HG02840 (cell line): ENCODE measurements around the gene IP6K3.

Experiments
- ATAC-seq: cut with Tn5 transposase; IDR thresholded peaks from one replicate; pipeline ENCODE4 v1.9.1; 2021; ENCODE audit warnings: mild to moderate bottlenecking, moderate library complexity, moderate number of reproducible peaks; ENCODE audit not compliant: unreplicated experiment, low FRiP score

The IP6K3 gene

DNA sequence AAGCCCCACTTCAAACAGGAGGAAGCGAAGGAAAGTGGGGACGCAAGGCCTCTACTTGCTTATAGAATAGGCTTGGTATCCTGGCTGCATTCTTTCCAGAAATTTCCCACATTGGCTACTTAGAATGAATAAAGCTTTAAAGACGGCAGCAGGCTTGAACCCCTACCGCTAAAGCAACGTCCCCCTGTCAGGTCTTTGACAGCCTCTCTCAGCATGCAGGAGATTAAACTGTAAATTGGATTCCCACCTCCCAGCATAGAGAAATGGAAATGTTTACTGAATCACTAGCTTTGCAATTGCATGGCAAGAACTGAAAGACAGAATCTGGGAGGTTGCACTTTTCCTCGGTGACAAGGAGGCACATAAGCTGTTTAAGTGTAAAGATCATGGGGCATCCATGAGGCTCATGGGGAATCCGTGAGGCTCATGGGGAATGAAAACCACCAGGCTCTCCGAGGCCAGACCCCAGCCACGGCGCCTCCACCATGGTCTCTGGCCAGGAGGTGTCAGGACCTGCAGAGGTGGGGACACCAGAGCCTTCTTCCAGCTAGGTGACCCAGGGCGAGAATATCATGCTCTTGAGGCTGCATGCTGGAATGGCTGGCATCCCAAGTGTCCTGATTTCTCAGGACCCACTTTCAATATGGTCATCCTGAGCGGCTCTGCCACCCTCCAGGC is 31.9 kb upstream of the IP6K3 start:
- no peak for ATAC-seq

DNA sequence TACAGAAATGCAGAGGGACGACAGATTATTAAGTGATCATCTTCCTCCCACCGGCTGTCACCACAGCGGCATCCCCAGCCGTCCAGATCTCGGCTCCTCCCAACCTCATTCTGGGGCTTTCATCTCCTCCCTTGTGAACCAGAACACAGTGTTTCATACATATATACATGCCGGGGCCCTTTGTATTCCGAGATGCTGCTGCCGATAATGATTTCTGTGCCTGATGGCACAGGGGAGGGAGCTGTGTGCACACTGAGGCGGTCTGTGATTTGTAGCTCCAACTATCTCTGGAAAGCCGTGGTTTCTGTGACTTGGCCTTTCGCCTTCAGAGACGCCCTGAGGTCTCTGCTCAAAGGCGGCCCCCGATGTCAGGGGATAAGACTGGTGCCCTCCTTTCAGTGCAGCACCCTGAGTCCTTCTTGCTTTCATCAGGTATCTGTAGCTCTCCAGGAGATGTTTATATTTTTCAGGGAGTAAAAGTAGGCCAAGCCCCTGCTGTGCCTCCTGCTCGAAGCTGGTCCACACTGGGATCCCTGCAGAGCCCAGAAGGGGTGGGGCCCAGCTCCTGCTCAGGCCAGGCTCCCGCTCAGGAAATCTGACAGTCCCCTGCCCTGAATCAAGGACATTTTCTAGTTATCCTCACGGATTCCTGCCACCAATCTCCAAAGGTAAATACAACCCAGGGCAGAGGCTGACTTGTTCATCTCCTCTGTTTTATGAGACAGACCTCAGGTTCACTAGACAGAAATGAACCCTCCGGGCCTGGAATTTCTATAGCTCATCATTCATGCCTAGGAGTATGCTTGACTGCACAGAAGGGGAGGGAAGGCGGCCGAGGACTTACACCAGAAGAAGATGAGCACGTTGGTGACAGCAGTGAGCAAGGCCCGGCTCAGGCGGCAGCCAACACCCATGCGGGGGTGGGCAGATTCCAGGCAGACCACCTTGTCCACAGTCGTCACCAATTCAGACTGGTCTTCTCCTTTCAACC is 31.0 kb upstream of the IP6K3 start:
- no peak for ATAC-seq

DNA sequence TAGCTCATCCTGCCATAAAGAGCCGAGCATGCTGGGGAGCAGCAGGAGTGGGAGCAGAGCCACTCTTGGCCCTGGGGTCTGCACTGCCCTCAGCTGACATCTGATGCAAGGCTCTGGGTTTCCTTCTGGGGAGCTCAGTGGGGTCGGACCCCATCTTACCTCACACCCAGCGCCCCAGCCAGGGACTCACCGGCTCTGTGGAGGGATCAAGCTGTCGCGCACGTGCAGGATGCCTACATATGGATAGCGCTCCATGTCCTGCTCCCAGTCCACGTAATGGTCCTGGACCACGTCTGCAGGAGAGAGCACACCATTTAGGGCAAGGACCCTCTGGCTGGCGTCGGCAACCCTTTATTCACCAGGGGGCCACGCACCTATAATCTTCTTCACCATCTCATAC is 30.1 kb upstream of the IP6K3 start:
- ATAC-seq, result no peak

DNA sequence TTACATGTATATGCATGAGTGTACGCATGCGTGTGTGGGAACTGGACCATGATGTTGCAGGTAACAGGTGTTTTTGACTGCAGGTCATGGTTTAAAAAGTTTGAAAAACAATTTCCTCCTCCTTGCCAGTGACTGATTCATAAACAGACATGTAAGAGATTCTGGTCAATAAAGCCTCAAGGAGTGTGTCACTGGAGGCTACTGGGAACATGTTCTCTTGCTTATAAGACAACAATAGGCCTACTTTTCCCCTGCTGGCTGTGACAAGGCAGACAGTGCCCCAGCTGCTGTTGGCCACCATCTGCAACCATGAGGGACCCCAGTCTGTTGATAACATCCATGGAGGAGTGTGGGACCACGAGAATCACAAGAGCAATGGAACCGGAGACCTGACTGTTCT is 29.5 kb upstream of the IP6K3 start:
- no peak for ATAC-seq

DNA sequence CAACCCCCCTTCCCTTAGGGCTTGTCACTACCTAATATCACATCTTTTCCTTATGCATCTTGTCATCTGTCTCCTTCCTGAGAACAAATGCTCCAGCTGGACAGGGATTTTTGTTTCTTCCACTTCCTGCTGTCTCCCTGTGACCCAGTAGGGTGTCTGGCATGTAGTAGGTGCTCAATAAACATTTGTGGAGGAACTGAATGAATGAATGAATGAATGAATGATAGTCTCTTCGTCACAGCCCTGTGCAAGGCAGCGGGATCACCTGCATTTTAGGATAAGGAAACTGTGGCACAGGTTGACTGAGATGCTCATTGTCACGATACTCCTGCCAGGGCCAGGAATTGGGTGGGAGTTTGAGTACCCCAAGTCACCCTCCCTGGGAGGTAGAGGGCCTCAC is 28.1 kb upstream of the IP6K3 start:
- no peak for ATAC-seq

DNA sequence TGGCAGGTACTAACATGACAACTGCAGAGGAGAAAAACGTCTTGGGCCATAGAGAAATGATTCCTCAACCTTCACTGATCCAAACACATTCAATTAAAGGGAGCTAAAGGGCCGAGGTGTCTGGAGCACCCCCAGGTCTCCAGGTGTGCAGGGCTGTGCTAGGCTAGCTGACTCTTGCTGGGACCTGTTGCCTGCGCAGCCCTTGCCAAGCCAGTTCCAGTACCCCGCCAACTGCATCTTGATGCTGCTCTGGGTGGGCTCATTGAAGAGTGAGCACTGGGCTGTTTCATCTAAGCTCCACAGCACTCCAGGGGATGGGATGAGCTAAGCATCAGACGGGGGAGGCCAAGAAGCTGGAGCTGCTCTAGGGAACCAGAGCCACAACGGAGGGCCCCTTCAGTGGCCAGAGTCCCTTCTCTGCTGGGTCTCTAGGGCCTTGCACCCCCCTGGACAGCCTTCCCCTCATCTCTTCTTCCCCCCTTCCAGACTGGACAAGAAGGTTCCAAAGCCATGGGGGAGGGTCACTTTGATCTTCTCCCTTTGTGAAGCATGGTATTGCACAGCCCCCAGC is 26.3 kb upstream of the IP6K3 start:
- no peak for ATAC-seq

DNA sequence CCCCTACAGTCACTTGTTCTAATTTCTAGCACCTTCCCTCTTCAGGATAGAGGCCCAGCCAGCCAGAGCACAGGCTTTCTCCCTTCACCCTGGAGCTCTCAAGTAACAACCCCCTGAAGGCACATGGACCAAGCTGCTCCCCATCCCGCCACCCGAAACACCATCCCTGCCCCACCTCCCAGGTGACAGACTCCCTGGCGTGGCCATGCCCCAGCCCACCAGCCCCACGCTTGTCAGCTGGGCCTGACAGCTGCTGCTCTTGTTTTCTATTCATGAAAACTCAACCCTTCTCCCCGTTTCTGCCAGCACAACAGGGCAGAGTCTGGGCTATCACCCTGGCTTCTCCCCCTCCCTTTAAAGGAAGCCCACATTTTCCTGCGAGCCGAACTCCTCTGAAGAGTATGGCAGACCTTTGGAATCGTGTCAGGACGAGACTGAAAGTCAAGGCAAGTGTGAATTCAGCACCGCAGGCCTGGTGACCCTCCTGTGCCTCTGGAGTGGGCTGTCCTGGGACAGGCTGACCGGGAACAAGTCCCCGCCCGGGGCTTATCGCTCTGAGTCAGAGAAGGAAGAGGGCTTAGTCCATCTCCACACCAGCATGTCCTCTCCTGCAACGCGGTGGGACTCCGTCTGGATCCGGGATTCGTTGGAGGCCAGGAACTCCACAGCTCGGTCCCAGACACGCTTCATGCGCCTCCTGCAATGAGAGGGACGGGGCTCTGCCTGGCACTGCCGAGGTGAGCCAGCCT is 25.6 kb upstream of the IP6K3 start:
- no peak for ATAC-seq

DNA sequence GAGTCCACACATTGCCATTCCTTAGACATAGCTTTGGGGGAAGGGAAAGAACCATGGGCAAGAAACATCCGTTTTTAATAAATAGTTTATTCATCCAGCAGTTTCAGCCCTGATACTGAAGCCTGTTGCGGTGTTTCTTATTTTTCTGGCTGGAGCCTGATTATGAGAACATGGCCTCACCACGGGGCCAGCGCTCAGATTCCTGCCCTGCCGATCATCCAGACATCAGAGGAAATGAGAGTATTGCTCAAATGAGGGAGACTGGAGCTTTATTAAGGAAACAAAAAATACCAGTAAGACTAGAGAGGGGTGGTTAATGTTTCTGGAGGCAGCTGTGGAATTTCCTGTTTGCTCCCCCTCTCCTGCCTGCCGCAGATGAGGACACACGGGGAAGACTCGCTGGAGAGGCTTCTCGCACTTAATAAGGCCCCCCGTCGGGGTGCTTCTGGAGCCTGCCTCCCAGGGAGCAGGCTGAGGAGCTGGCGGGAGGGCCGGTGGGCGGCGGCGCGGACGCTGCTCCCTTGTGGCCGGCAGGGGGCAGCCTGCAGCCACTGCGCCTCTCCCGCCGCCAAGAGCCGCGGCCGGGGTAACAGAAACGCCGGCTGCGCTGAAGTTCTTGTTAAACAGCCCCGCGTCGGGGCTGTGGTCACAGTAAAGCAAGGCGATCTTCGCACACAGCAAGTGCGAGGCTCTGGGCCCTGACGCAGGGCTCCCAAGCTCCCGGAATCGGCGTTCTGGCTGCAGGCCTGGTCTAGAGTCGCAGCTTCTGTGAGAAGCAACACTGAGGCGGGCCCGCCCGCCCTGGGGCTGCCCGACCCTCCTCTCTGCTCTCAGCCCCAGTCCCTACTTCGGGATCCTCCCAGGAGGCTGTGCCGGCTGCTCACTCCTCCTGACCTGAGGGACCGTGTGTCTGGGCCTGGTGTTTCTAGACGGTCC is 24.7 kb upstream of the IP6K3 start:
- no peak for ATAC-seq

DNA sequence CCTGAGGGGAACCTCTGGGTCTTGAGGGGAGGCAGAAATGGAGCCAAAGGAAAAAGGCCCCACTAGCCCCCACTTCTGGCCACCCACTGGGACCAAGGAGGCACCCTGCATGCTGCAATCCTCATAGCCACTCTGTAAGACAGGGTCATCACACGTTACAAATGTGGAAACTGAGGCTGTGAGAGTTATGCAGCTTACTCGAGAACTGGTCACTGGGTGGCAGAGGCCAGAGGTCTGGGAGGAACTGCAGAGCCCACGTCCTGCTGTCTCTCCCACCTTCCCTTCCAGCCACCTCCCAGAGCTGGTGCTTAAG is 24.1 kb upstream of the IP6K3 start:
- ATAC-seq, result no peak

DNA sequence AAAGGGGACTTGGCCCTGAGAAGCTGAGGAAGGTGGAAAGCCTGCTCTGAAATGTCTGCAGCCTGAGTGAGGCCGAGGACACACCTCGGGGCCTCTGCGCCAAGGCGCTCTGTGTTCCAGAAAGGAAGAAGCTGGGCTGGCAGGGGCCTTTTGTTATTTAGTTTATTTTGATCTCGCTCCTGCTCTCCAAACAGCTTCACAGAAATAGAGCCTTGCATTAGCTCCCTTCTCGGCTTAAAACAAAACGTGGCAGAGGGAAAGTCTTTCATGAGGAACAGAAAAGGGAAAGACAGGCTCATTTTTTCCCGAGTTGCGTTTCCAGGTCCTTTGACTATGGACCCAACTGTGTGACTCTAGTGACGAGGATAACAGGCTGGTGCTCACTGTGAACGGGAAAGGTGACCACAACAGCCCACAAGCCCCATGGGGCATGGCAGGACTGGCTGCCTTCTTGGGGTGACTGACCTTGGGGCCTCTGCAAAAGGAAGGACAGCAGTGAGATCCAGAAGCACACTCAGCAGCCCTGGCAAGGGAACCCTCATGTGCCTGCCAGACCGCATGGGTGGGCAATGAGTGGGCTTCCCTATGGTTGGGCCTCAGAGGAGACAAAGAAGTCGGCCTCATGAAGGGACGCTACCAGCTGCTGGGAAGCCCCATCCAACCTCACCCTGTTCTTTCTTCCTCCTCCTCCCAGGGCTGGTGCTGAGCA is 23.6 kb upstream of the IP6K3 start:
- ATAC-seq, result no peak

DNA sequence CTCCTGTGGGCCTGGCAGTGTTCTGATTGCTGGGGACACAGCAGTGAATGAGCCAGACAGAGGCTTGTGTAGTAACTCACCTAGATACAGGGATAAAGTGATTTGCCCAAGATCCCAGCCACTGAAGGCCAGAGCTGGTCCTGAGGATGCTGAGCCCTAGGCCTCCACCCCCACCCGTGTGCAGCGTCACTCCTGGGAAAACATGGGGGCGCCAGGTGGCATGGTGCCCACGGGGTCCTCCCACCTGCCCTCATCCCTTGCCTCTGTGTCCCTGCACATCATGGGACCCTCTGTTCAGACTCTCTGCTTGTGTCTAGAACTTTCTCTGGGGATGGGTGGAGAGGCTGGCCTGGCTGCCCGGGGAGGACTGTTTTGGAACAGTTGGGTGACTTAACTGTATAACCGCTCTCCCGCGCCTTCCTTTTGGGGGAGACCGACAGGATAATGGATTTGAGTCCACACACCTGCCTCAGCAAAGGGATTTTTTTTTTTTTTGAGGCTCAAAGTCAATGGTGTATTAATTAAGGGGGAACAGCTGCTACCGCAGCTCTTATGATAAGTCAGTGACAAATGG is 22.6 kb upstream of the IP6K3 start:
- no peak for ATAC-seq

DNA sequence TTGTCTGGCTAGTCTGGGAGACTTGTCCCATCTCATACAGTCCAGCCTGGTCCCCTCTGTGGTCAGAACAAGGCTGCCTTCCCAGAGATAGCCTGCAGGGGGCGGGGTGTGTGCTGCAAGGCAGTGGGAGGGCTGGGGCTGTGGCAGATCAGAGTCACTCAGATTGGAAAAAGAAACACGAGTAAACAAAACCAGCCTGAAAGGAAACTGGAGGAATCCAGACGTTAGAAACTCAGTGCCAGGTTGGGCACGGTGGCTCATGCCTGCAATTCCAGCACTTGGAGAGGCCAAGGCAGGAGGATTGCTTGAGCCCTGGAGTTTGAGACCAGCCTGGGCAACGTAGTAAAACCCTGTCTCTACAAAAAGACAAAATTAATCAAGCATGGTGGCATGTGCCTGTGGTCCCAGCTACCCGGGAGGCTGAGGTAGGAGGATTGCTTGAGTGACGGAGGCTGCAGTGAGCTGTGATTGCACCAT is 22.0 kb upstream of the IP6K3 start:
- ATAC-seq, result no peak

DNA sequence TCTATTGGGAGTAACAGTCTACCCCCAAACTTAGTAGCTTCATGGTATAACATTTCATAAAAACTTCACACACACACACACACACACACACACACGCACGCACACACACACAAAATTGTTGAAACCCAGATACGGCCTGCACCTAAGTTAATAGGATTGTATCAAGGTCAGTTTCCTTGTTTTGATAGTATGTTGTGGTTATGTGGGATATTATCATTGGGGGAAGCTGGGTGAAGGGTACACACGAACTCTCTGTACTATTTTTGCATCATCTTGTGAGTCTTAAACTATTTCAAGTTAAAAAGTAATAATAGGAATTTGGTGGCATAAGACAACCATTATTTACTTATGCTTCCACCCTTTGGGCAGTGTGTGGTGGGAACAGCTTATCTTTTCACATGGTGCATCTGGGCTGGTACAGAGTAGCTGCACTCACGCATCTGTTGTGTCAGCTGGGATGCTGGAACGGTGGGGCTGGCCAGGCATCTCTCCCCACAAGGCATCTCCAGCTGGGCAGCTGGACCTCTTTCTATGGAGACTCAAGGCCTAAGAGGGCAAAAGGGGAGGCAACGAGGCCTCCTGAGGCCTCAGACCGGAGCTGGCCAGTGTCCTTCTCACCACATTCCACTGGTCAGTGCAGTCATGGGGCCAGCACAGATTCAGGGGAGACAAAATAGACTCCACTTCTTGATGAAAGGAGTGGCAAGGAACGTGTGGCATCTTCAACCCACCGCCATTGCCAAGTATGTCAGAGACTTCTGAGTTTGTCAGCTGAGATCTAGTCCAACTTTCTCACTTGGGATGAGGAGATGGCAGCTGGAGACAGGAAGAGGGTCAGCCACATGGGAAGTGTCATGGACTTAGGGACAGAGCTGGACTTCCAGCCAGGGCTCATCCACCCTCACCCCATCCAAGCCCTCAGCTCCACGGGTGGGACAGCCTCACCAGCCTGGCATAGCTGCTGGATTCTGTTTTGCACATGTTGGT is 20.5 kb upstream of the IP6K3 start:
- no peak for ATAC-seq

DNA sequence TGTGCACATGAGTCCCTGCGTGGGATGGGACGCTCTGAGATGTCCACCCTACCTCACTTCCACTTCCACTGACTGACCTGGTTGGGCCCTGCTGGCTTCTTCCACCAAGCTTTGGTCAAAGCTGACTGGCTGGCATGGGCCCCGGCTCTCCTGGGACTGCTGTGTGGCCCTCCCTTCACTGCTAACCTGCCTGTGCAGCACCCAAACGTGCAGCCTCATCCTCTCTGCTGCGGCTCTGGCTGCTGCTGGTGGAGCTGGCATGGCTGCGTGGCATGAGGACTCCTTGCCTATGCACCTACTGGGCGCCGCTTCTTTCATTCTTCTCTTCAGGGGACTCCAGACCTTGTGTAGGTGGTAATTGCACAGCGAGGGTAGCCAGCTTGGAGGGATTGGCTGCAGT is 18.7 kb upstream of the IP6K3 start:
- no peak for ATAC-seq

DNA sequence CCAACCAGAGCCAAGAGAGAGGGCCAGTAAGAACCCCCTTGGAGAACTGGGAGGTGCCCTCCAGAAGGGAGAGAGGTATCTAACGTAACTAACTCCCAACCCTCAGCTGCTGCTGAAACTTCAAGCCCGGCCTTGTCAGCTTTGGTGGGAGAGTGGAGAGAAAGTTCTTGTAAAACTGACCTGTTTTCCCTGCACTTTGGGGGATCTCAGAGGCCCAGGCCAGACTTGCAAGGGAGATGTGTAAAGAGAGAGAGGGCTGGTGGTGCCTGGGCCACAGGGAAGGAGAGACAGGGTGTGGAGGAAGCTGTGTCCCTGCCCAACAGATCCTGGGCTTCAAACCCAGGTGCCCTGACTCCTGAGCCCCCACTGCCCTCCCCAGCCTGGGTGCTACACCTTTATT is 17.3 kb upstream of the IP6K3 start:
- no peak for ATAC-seq

DNA sequence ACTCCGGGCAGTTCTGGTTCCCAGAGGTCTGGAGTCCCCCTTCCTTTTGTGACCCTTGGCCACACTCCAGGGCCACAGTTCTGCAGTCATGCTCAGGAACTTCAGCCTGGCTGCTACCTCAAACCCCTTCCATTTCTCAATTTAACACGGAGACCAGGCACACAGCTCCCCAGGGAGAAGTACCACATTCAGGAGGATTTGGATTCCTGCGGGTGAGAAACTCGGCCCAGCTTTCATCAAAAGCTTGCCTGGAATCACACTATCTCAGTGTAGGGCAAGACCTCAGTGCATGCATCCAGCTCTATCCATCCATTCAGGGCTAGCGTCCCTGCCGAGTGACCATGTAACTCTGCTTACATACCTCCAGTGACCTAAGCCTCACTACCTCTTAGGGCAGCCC is 16.8 kb upstream of the IP6K3 start:
- ATAC-seq, result no peak

DNA sequence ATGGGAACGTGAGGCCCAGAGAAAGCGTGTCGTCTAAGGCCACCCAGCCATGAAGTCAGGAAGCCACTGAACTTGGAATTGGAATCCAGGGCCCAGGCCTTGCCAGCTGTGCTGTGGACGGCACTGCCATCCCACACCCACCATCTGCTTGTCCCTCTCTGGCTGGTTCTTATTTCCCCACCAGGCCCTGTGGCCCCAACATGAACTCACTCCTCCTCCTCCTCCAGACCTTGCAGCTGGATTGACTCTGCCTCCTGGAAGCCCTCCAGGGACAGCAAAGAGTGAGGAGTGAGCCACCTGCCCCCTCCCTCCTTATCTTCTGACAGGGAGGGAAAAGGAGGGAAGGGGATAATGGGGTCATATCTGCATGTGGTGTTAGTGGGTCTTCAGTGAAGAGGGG is 16.0 kb upstream of the IP6K3 start:
- no peak for ATAC-seq
